ENCODE results near the gene CTDP1.

DNA sequence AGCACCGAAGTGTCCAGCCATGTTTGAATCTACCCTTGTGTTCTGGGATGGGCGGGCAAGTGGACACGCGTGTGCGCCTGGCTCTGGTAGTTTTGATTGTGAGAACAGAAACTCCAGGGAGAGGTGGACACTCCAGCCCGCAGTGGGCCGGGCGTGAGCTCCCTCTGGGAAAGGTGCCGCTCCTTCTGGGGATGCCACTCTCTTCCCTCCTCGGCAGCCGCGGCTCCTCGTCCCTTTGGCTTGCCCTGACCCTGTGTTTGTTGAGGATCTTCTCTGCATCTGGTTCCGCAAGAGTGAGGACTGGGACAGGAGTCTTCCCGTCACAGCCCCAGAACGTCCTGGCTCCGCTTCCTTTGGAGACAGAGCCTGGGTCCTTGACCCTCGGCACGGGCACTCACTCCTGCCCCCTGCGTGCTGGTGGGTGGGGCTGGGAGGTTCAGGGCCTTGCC, 1.3 kb downstream of the CTDP1 start:
- TF ChIP-seq, protein P1, sequence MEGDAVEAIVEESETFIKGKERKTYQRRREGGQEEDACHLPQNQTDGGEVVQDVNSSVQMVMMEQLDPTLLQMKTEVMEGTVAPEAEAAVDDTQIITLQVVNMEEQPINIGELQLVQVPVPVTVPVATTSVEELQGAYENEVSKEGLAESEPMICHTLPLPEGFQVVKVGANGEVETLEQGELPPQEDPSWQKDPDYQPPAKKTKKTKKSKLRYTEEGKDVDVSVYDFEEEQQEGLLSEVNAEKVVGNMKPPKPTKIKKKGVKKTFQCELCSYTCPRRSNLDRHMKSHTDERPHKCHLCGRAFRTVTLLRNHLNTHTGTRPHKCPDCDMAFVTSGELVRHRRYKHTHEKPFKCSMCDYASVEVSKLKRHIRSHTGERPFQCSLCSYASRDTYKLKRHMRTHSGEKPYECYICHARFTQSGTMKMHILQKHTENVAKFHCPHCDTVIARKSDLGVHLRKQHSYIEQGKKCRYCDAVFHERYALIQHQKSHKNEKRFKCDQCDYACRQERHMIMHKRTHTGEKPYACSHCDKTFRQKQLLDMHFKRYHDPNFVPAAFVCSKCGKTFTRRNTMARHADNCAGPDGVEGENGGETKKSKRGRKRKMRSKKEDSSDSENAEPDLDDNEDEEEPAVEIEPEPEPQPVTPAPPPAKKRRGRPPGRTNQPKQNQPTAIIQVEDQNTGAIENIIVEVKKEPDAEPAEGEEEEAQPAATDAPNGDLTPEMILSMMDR (IDR thresholded peaks at IDR 0.05), result no peak
- TF ChIP-seq POLR2AphosphoS5 (IDR thresholded peaks at IDR 0.05; ENCODE audit: insufficient read depth in 1 of 2, low read depth in 1 of 2) (no peak), POLR2A (IDR thresholded peaks at IDR 0.05) (no peak)
